Lung (tissue), 12 donors: ENCODE data around the gene DLEC1. TPM values are rescaled to one million over a fixed set of nuclear protein-coding genes. Genes with fewer than 3 reads are reported as not detected.
"Not testable (repeated sequence)": the region's sequence is repeated elsewhere in the genome, so short reads cannot be mapped to it uniquely, and the experiment has no call there.

Experiments
- ATAC-seq: fragments of 200-7000 bp; cut with Tn5 transposase; one replicate; pipeline ENCODE4 v1.9.1; 2020; ENCODE audit warnings: moderate number of reproducible peaks; ENCODE audit not compliant: insufficient read depth, low FRiP score
- DNase-seq, 3 donors: peaks; one replicate each; pipeline ENCODE4 v3.0.0-alpha.2; 2013 to 2017
- H3K27ac ChIP-seq, 2 donors: one replicate each; pipeline ENCODE4 v1.5.1; 2013; ENCODE audit warnings: mild to moderate bottlenecking in 2 of 2, moderate library complexity in 2 of 2, control low read depth in 1 of 2, inconsistent platforms in 1 of 2, low read depth in 1 of 2, low read length in 1 of 2
- H3K27me3 ChIP-seq, 3 donors: one replicate each; pipeline ENCODE4 v1.5.1; 2013; ENCODE audit warnings: low read length in 2 of 3; ENCODE audit not compliant: control insufficient read depth in 3 of 3, insufficient read depth in 3 of 3
- H3K36me3 ChIP-seq, 4 donors: one replicate each; pipeline ENCODE4 v1.5.1; 2013; ENCODE audit warnings: low read length in 4 of 4, mild to moderate bottlenecking in 1 of 4, moderate library complexity in 1 of 4; ENCODE audit not compliant: control insufficient read depth in 4 of 4, insufficient read depth in 4 of 4
- H3K4me1 ChIP-seq, 5 donors: one replicate each; pipeline ENCODE4 v1.5.1; 2013; ENCODE audit warnings: low read length in 5 of 5, mild to moderate bottlenecking in 2 of 5, moderate library complexity in 1 of 5; ENCODE audit not compliant: control insufficient read depth in 5 of 5, insufficient read depth in 5 of 5
- H3K4me3 ChIP-seq: one replicate; pipeline ENCODE4 v1.5.1; 2013; ENCODE audit warnings: mild to moderate bottlenecking, control low read depth, moderate library complexity
- H3K9ac ChIP-seq, 2 donors: one replicate each; pipeline ENCODE4 v1.5.1; 2013; ENCODE audit warnings: low read length in 2 of 2, control low read depth in 1 of 2; ENCODE audit not compliant: insufficient read depth in 1 of 2
- H3K9me3 ChIP-seq, 4 donors: one replicate each; pipeline ENCODE4 v1.5.1; 2013; ENCODE audit warnings: low read length in 3 of 4, mild to moderate bottlenecking in 1 of 4, moderate library complexity in 1 of 4; ENCODE audit not compliant: control insufficient read depth in 4 of 4, insufficient read depth in 3 of 4
- CTCF ChIP-seq: IDR thresholded peaks from 2 replicates; pipeline ENCODE4 v1.5.1; 2012; ENCODE audit warnings: mild to moderate bottlenecking; ENCODE audit errors: control extremely low read depth, extremely low read depth
- WGBS, 2 donors: extraction: QIAGEN DNeasy Blood & Tissue Kit; methylation state at CpG; one replicate each; pipeline ENCODE4 v1.1.7; 2013; 5-methylcytosine and 5-hydroxymethylcytosine counted together
- polyA plus RNA-seq, 2 donors: library from polyadenylated mRNA; stranded (reverse); fragments of 200-250 nt; gene quantifications; one replicate each; pipeline ENCODE4 v1.2.1, GENCODE V29; 2013
- total RNA-seq, 2 donors: library from RNA; depleted of rRNA in 1 of 2; stranded (reverse); fragments of >200 nt in 1 of 2; gene quantifications; one replicate each; pipeline ENCODE4 v1.2.1, GENCODE V29; 2014 to 2021
- donor health status: control.
- donor health status: control.
- donor health status: Bipolar disorder and iron deficiency.
- donor health status: healthy.
- donor health status: DM: yes; HTN: yes; CAD: no.

DLEC1 gene
- total and polyA plus RNA-seq, 4 donors: 4.2 to 28.8 (median 8.0) TPM

- H3K4me1 ChIP-seq: peaks cover 0 to 27% (median 15%) of the 10 kb centered on the region in 5 donors
- TF ChIP-seq CTCF: no peak
- ATAC-seq (peak; percentile 71), DNase-seq (peak in 1 of 3 donors; percentile 32)
- no peak overlapping the region for H3K9ac ChIP-seq
- 43 to 61% methylated on average over 9 of the region's 9 CpGs for WGBS, 2 donors
- H3K27ac ChIP-seq: peak overlapping the region in 1 of 2 donors; percentile 89
- H3K36me3 ChIP-seq: no peaks in the 10 kb centered on the region
- no peaks in the 10 kb centered on the region for H3K9me3 ChIP-seq
- H3K4me3 ChIP-seq: no peak overlapping the region
- H3K27me3 ChIP-seq: no peaks in the 10 kb centered on the region
Measured at GRCh38 chr3:38031022-38031994, 7.7 kb upstream of the DLEC1 start.

- WGBS, 2 donors: 95 to 100% methylated on average over 1 of the region's 1 CpG
- H3K36me3 ChIP-seq: no peaks in the 10 kb centered on the region
- no peaks in the 10 kb centered on the region for H3K9me3 ChIP-seq
- H3K9ac ChIP-seq: no peak overlapping the region
- H3K27me3 ChIP-seq: no peaks in the 10 kb centered on the region
- H3K4me1 ChIP-seq: peaks cover 0 to 27% (median 15%) of the 10 kb centered on the region in 5 donors
- DNase-seq (no peak), ATAC-seq (no peak)
- H3K27ac ChIP-seq: no peak overlapping the region
- no peak overlapping the region for H3K4me3 ChIP-seq
- TF ChIP-seq CTCF: no peak
Measured at GRCh38 chr3:38032328-38032865, 6.6 kb upstream of the DLEC1 start.

- H3K36me3 ChIP-seq, H3K27ac ChIP-seq, H3K9me3 ChIP-seq, H3K27me3 ChIP-seq, H3K9ac ChIP-seq, ATAC-seq, H3K4me3 ChIP-seq, DNase-seq: not testable (repeated sequence)
- WGBS, 2 donors: 91 to 92% methylated on average over 6 to 7 of the region's 7 CpGs
- peaks cover 0 to 22% (median 11%) of the 10 kb centered on the region in 5 donors for H3K4me1 ChIP-seq
Measured at GRCh38 chr3:38033586-38033985, 5.4 kb upstream of the DLEC1 start.

GRCh38 chr3:38034335-38034734 is 4.7 kb upstream of the DLEC1 start:
- peaks cover 0 to 25% (median 12%) of the 10 kb centered on the region in 5 donors for H3K4me1 ChIP-seq
- WGBS, 2 donors: 91% methylated on average over 9 of the region's 9 CpGs
- not testable (repeated sequence) for H3K9me3 ChIP-seq, H3K27ac ChIP-seq, H3K4me3 ChIP-seq, H3K9ac ChIP-seq, ATAC-seq, H3K27me3 ChIP-seq, DNase-seq, H3K36me3 ChIP-seq
